Thyroid gland (tissue), 4 donors: ENCODE results near the gene SMOC1.

ENCODE experiments used
- CTCF ChIP-seq, 6 experiments: fragments of 200-600 bp in 3 of 6; fragments of 450-650 bp in 3 of 6; sonication (generic) in 3 of 6; IDR thresholded peaks; one replicate each; pipeline ENCODE4 v1.5.1; 2016 to 2019; ENCODE audit warnings: antibody characterized with exemption in 6 of 6, mild to moderate bottlenecking in 2 of 6, inconsistent platforms in 1 of 6, moderate library complexity in 1 of 6
- POLR2A ChIP-seq, 2 donors: fragments of 450-650 bp; IDR thresholded peaks; one replicate each; pipeline ENCODE4 v1.6.1; 2017; ENCODE audit warnings: antibody characterized with exemption in 2 of 2, mild to moderate bottlenecking in 2 of 2, moderate library complexity in 1 of 2

DNA sequence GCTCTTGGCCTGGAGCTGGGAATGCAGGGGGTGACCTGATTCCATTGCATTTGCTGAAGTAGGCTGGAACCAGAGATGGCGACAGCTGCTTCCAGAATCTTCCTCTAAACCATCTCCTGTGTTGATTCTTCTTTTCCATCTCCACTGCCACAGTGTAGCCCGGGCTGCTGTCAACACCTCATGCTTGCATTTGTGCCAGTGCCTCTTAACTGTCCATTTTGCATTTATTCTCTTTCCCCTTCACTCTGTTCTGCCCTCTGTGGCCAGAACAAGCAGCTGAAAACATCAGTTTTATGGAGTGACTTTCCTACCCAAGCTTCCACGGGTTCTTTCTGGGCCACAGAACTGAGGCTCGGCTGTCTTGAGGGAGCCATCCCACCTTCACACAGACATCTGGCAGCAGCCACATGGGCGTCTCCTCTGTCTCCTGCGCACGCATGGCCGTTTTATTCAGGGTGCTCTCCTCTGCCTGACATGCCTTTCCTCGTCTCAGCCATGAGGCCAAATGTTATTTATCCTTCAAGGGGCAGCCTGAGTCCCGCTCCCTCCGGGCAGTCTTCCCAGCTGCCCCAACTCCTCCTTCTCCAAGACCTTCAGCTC is 51.7 kb downstream of the SMOC1 start:
- TF ChIP-seq POLR2A (IDR thresholded peaks at IDR 0.05) (no peak), CTCF (IDR thresholded peaks at IDR 0.05) (no peak)
